Cardiac fibroblast (primary cell): Measurements from ENCODE around the gene MAP3K9.

Source experiments
- DNase-seq, 2 donors: peaks; one replicate each; pipeline versions ENCODE4 v3.0.0 to v3.0.0-alpha.2; 2010; ENCODE audit warnings: low read depth in 2 of 2
- H3K4me3 ChIP-seq, 2 donors: replicated peaks in 1 of 2; 1 replicate in 1 of 2; 2 replicates in 1 of 2; pipeline ENCODE4 v1.5.1; 2011; ENCODE audit warnings: low read depth in 2 of 2, low read length in 2 of 2, mild to moderate bottlenecking in 2 of 2, moderate library complexity in 1 of 2
- CTCF ChIP-seq: IDR thresholded peaks from one replicate; pipeline ENCODE4 v1.5.1; 2011; ENCODE audit warnings: low read depth, mild to moderate bottlenecking, low read length, inconsistent platforms

MAP3K9 gene

GRCh38 chr14:70754991-70755390, 54.3 kb downstream of the MAP3K9 start:
- peak; percentile 1 to 3 for DNase-seq
- H3K4me3 ChIP-seq, result no peak overlapping the region
- TF ChIP-seq CTCF, result no peak

GRCh38 chr14:70753518-70753953, 55.8 kb downstream of the MAP3K9 start:
- TF ChIP-seq CTCF, result no peak
- H3K4me3 ChIP-seq, result no peak overlapping the region
- no peak for DNase-seq

GRCh38 chr14:70748422-70748821, 60.9 kb downstream of the MAP3K9 start:
- H3K4me3 ChIP-seq, result no peak overlapping the region
- no peak for DNase-seq
- no peak for TF ChIP-seq CTCF

- DNase-seq, result no peak
- no peak overlapping the region for H3K4me3 ChIP-seq
- TF ChIP-seq CTCF, result no peak
Observed at GRCh38 chr14:70744641-70745040, 64.7 kb downstream of the MAP3K9 start.

- no peak for DNase-seq
- TF ChIP-seq CTCF, result no peak
- no peak overlapping the region for H3K4me3 ChIP-seq
Observed at GRCh38 chr14:70742316-70742715, 67.0 kb downstream of the MAP3K9 start.

GRCh38 chr14:70741482-70741881, 67.8 kb downstream of the MAP3K9 start:
- H3K4me3 ChIP-seq, result no peak overlapping the region
- no peak for TF ChIP-seq CTCF
- DNase-seq, result no peak

- H3K4me3 ChIP-seq, result no peak overlapping the region
- TF ChIP-seq CTCF, result no peak
- peak in 1 of 2 donors; percentile 10 for DNase-seq
Observed at GRCh38 chr14:70735043-70735442, 74.3 kb downstream of the MAP3K9 start.
